CD4-positive, alpha-beta T cell treated with Interleukin-4 for 4 hours (primary cell): ENCODE measurements around the gene CNOT1.
"Not testable (repeated sequence)": the region's sequence is repeated elsewhere in the genome, so short reads cannot be mapped to it uniquely, and the experiment has no call there.

ENCODE experiments used
- DNase-seq: peaks from one replicate; pipeline ENCODE4 v3.0.0-alpha.2; 2020

The CNOT1 gene

GRCh38 chr16:58501242-58502131 lies 128.1 kb downstream of the CNOT1 start:
- peak; percentile 8 for DNase-seq

GRCh38 chr16:58500430-58501241 lies 129.0 kb downstream of the CNOT1 start:
- no peak for DNase-seq

- DNase-seq = no peak
Measured at GRCh38 chr16:58499615-58500351, 129.8 kb downstream of the CNOT1 start, which contains the start of gene NDRG4. NDRG4 (plus strand) TSS chr16:58500143; CDS start chr16:58500249, 106 bp downstream.

GRCh38 chr16:58499092-58499511 lies 130.5 kb downstream of the CNOT1 start:
- no peak for DNase-seq

- no peak for DNase-seq
Measured at GRCh38 chr16:58498341-58499091, 131.1 kb downstream of the CNOT1 start.

- DNase-seq = no peak
Measured at GRCh38 chr16:58497935-58498334, 131.7 kb downstream of the CNOT1 start.

DNA sequence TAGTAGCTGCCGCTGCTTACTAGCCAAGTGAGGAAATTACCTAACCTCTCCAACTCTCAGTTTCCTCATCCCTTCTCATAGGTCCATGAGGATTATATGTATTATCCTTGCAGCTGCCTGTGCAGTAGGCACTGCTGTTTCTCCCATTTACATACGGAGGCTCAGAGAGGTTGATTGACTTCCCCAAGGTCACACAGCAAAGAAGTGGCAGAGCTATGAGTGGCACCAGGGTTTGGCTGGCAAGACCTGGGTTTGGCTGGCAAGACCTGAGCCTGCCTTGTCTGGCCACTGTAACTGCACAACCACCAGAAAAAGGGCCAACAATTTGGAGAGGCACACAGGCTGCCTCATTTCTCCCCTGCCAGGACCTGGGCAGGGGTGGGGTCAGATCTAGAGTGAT lies 132.2 kb downstream of the CNOT1 start:
- DNase-seq = no peak

- no peak for DNase-seq
Measured at GRCh38 chr16:58495521-58496331, 133.9 kb downstream of the CNOT1 start.

- peak; percentile 41 for DNase-seq
Measured at GRCh38 chr16:58494981-58495520, 134.6 kb downstream of the CNOT1 start.

DNA sequence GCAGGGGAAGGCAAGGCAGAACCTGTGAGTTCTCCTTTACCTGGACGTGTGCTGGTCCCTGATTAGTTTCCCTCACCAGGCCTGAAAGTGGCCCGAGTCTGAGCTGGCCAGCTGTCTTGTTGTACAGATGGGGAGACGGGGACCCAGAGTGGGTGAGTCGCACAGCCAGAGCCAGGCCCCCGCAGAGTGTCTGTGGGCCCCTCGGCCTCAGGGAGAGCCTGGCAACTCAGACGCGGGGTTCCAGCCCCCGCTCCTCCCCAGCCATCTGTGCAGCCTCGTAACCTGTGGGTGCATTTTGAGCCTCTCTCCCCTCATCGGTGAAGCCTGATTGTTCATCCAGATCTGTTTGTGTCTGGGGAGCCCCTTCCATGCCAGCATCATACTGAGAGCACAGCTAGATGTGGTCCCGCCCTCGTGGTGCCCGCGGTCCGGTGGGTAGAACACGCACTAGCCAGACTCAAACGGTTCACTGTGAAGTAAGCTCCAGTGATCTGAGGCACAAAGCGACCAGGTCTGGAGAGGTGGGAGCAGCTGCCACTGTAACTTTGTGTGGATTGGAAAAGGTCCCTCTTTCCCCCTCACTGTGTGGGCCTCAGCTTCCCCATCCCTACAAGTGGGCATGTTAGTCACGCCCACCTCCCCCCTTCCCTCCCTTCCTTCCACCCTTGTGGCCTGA lies 135.7 kb downstream of the CNOT1 start:
- DNase-seq = no peak

DNA sequence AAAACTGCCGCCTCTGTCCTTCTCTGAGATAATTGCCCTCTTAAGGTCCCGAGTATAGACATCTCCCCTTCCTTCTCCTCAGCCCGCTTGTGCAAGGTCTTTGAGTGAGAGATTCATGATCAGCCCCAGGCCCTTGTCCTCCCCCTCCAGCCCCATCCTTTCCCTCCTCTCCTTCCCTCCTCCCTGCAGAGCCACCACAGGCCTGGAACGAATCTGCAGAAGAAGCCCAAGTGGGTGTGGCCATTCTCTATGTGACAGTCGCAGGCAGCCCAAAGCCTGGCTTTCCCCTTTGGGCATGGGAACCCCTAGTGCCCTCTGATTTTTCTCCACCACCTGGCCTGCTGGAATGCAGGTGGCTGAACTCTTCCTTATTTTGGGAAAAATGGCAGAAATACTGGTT lies 136.9 kb downstream of the CNOT1 start:
- DNase-seq = no peak

- no peak for DNase-seq
Measured at GRCh38 chr16:58492066-58492465, 137.6 kb downstream of the CNOT1 start.

DNA sequence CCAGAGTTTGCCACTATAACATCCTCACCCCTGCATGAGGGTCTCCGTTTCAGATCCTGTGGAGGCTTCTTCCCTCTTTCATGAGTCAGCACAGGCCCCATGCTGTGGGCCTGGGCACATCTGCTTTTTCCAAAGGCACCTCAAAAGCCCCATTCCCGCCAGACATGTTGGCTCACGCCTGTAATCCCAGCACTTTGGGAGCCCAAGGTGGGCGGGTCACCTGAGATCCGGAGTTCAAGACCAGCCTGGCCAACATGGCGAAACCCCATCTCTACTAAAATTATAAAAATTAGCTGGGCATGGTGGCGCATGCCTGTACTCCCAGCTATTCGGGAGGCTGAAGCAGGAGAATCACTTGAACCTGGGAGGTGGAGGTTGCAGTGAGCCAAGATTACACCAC lies 139.1 kb downstream of the CNOT1 start:
- DNase-seq = not testable (repeated sequence)

DNA sequence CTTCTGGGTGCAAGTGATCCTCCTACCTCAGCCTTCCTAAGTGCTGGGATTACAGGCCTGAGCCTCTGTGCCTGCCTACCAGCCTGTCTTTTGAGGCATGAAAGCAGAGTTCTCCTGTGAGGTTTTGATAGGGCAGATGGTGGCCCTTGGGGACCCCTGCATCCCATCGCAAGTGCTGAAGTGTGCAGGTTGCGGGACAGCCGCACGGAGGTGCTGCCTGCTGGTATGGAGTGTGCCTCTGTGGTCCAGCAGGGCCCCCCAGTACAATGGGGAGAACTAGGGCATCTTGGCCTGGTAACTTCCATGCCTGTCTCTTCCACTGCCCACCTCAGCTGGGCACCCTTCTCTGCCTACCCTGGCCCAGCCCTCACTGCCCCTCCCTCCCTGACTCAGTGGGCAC lies 139.6 kb downstream of the CNOT1 start:
- DNase-seq = no peak

DNA sequence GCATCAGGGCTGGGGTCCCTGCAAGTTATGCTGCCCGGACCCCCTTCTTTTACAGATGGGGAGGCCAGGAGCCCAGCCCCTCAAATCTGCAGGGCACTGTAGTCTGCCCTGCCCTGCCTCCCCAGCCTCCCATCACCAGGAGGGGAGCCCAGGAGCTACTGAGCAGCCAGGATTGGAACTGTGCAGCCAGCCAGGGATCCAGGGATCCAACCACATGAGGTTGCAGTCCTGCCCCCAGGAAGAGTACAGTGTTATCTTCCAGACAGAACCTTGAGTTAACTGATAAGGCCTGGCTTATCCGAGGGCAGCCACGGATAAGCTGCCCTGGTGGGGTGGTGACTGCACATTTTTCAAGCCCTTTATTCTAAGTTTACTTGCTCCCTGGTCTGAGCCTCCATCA lies 141.1 kb downstream of the CNOT1 start:
- no peak for DNase-seq

- DNase-seq = peak; percentile 56
Measured at GRCh38 chr16:58487566-58488351, 141.9 kb downstream of the CNOT1 start.

GRCh38 chr16:58485184-58485887 lies 144.3 kb downstream of the CNOT1 start:
- no peak for DNase-seq

GRCh38 chr16:58481931-58482330 lies 147.7 kb downstream of the CNOT1 start:
- DNase-seq = no peak
